Measurements from ENCODE around the gene GAS1. TPM values are rescaled to one million over a fixed set of nuclear protein-coding genes. Genes with fewer than 3 reads are reported as not detected.

Gene GAS1
- total RNA-seq, 2 donors from 2014 or later, result 0.48 to 0.53 TPM

GRCh38 chr9:86977205-86977835 is 30.0 kb upstream of the GAS1 start:
- no peaks in the 10 kb centered on the region for H3K4me1 Mint-ChIP-seq (ENCODE audit: low read depth in 2 of 2)
- H3K4me3 Mint-ChIP-seq, result no peak overlapping the region
- no peaks in the 10 kb centered on the region for H3K36me3 Mint-ChIP-seq
- no peaks in the 10 kb centered on the region for H3K9me3 Mint-ChIP-seq
- DNase-seq (ENCODE audit: low spot score) (no peak), ATAC-seq (no peak)
- peaks cover 30 to 49% of the 10 kb centered on the region in 2 donors for H3K27me3 Mint-ChIP-seq
- H3K27ac Mint-ChIP-seq, result no peak overlapping the region

GRCh38 chr9:86975606-86976005 is 28.3 kb upstream of the GAS1 start:
- DNase-seq (ENCODE audit: low spot score) (no peak), ATAC-seq (no peak)
- H3K4me1 Mint-ChIP-seq (ENCODE audit: low read depth in 2 of 2), result no peaks in the 10 kb centered on the region
- no peaks in the 10 kb centered on the region for H3K9me3 Mint-ChIP-seq
- no peak overlapping the region for H3K4me3 Mint-ChIP-seq
- H3K27ac Mint-ChIP-seq, result no peak overlapping the region
- peaks cover 32 to 48% of the 10 kb centered on the region in 2 donors for H3K27me3 Mint-ChIP-seq
- no peaks in the 10 kb centered on the region for H3K36me3 Mint-ChIP-seq

- no peaks in the 10 kb centered on the region for H3K9me3 Mint-ChIP-seq
- no peaks in the 10 kb centered on the region for H3K4me1 Mint-ChIP-seq (ENCODE audit: low read depth in 2 of 2)
- H3K36me3 Mint-ChIP-seq, result no peaks in the 10 kb centered on the region
- DNase-seq (ENCODE audit: low spot score), result no peak
- no peak overlapping the region for H3K4me3 Mint-ChIP-seq
- no peak for ATAC-seq
- peaks cover 30 to 48% of the 10 kb centered on the region in 2 donors for H3K27me3 Mint-ChIP-seq
- no peak overlapping the region for H3K27ac Mint-ChIP-seq
Observed at GRCh38 chr9:86975036-86975435, 27.7 kb upstream of the GAS1 start.

GRCh38 chr9:86974421-86974820 is 27.1 kb upstream of the GAS1 start:
- no peak overlapping the region for H3K27ac Mint-ChIP-seq
- H3K4me3 Mint-ChIP-seq, result no peak overlapping the region
- H3K36me3 Mint-ChIP-seq, result no peaks in the 10 kb centered on the region
- no peaks in the 10 kb centered on the region for H3K9me3 Mint-ChIP-seq
- H3K4me1 Mint-ChIP-seq (ENCODE audit: low read depth in 2 of 2), result no peaks in the 10 kb centered on the region
- DNase-seq (ENCODE audit: low spot score) (no peak), ATAC-seq (no peak)
- peaks cover 27 to 51% of the 10 kb centered on the region in 2 donors for H3K27me3 Mint-ChIP-seq

GRCh38 chr9:86971742-86972141 is 24.4 kb upstream of the GAS1 start:
- H3K4me3 Mint-ChIP-seq, result no peak overlapping the region
- H3K36me3 Mint-ChIP-seq, result no peaks in the 10 kb centered on the region
- H3K9me3 Mint-ChIP-seq, result no peaks in the 10 kb centered on the region
- ATAC-seq (no peak), DNase-seq (ENCODE audit: low spot score) (no peak)
- no peaks in the 10 kb centered on the region for H3K4me1 Mint-ChIP-seq (ENCODE audit: low read depth in 2 of 2)
- no peak overlapping the region for H3K27ac Mint-ChIP-seq
- peaks cover 28 to 42% of the 10 kb centered on the region in 2 donors for H3K27me3 Mint-ChIP-seq

GRCh38 chr9:86968258-86968920 is 21.1 kb upstream of the GAS1 start:
- Mint-ChIP-seq H3K27ac (no peak overlapping the region), H3K4me1 (ENCODE audit: low read depth in 2 of 2) (no peaks in the 10 kb centered on the region), H3K27me3 (peaks cover 22 to 30% of the 10 kb centered on the region in 2 donors), H3K4me3 (no peak overlapping the region), H3K9me3 (no peaks in the 10 kb centered on the region), H3K36me3 (no peaks in the 10 kb centered on the region)
- ATAC-seq, result no peak
- DNase-seq (ENCODE audit: low spot score), result no peak

- Mint-ChIP-seq H3K36me3 (no peaks in the 10 kb centered on the region), H3K27me3 (peaks cover 14 to 18% of the 10 kb centered on the region in 2 donors), H3K9me3 (no peaks in the 10 kb centered on the region), H3K27ac (no peak overlapping the region), H3K4me1 (ENCODE audit: low read depth in 2 of 2) (no peaks in the 10 kb centered on the region), H3K4me3 (no peak overlapping the region)
- DNase-seq (ENCODE audit: low spot score) (no peak), ATAC-seq (no peak)
Observed at GRCh38 chr9:86966852-86967511, 19.7 kb upstream of the GAS1 start.

- DNase-seq (ENCODE audit: low spot score) (no peak), ATAC-seq (no peak)
- H3K27ac Mint-ChIP-seq, result no peak overlapping the region
- H3K4me1 Mint-ChIP-seq (ENCODE audit: low read depth in 2 of 2), result no peaks in the 10 kb centered on the region
- H3K36me3 Mint-ChIP-seq, result no peaks in the 10 kb centered on the region
- H3K4me3 Mint-ChIP-seq, result no peak overlapping the region
- no peaks in the 10 kb centered on the region for H3K9me3 Mint-ChIP-seq
- peaks cover 14 to 20% of the 10 kb centered on the region in 2 donors for H3K27me3 Mint-ChIP-seq
Observed at GRCh38 chr9:86965636-86966395, 18.5 kb upstream of the GAS1 start.

GRCh38 chr9:86962692-86963091 is 15.4 kb upstream of the GAS1 start:
- no peak for DNase-seq (ENCODE audit: low spot score)
- H3K9me3 Mint-ChIP-seq, result no peaks in the 10 kb centered on the region
- no peaks in the 10 kb centered on the region for H3K36me3 Mint-ChIP-seq
- H3K4me3 Mint-ChIP-seq, result no peak overlapping the region
- no peak overlapping the region for H3K27ac Mint-ChIP-seq
- ATAC-seq, result no peak
- H3K27me3 Mint-ChIP-seq, result peaks cover 13 to 30% of the 10 kb centered on the region in 2 donors
- no peaks in the 10 kb centered on the region for H3K4me1 Mint-ChIP-seq (ENCODE audit: low read depth in 2 of 2)

GRCh38 chr9:86960938-86961337 is 13.6 kb upstream of the GAS1 start:
- DNase-seq (ENCODE audit: low spot score) (no peak), ATAC-seq (no peak)
- Mint-ChIP-seq H3K9me3 (no peaks in the 10 kb centered on the region), H3K4me3 (no peak overlapping the region), H3K27ac (no peak overlapping the region), H3K4me1 (ENCODE audit: low read depth in 2 of 2) (no peaks in the 10 kb centered on the region), H3K36me3 (no peaks in the 10 kb centered on the region), H3K27me3 (peaks cover 15 to 40% of the 10 kb centered on the region in 2 donors)

GRCh38 chr9:86958203-86958602 is 10.9 kb upstream of the GAS1 start:
- Mint-ChIP-seq H3K36me3 (no peaks in the 10 kb centered on the region), H3K27ac (no peak overlapping the region), H3K27me3 (peaks cover 23 to 47% of the 10 kb centered on the region in 2 donors), H3K9me3 (no peaks in the 10 kb centered on the region), H3K4me3 (no peak overlapping the region), H3K4me1 (ENCODE audit: low read depth in 2 of 2) (no peaks in the 10 kb centered on the region)
- DNase-seq (ENCODE audit: low spot score) (no peak), ATAC-seq (no peak)

- peaks cover 14% of the 10 kb centered on the region for H3K36me3 Mint-ChIP-seq
- peaks cover 16 to 33% of the 10 kb centered on the region in 2 donors for H3K27me3 Mint-ChIP-seq
- DNase-seq (ENCODE audit: low spot score), result no peak
- no peaks in the 10 kb centered on the region for H3K4me1 Mint-ChIP-seq (ENCODE audit: low read depth in 2 of 2)
- no peak for ATAC-seq
- no peak overlapping the region for H3K4me3 Mint-ChIP-seq
- no peak overlapping the region for H3K27ac Mint-ChIP-seq
- H3K9me3 Mint-ChIP-seq, result no peaks in the 10 kb centered on the region
Observed at GRCh38 chr9:86955561-86955960, 8.3 kb upstream of the GAS1 start.

- Mint-ChIP-seq H3K27ac (no peak overlapping the region), H3K4me3 (no peak overlapping the region), H3K36me3 (peaks cover 14% of the 10 kb centered on the region), H3K9me3 (no peaks in the 10 kb centered on the region), H3K4me1 (ENCODE audit: low read depth in 2 of 2) (no peaks in the 10 kb centered on the region), H3K27me3 (peaks cover 13 to 28% of the 10 kb centered on the region in 2 donors)
- DNase-seq (ENCODE audit: low spot score), result no peak
- ATAC-seq, result no peak
Observed at GRCh38 chr9:86955042-86955441, 7.7 kb upstream of the GAS1 start.

GRCh38 chr9:86953181-86953580 is 5.9 kb upstream of the GAS1 start:
- Mint-ChIP-seq H3K4me1 (ENCODE audit: low read depth in 2 of 2) (peaks cover 8% of the 10 kb centered on the region in 2 donors), H3K27me3 (peaks cover 10 to 18% of the 10 kb centered on the region in 2 donors), H3K4me3 (no peak overlapping the region), H3K27ac (no peak overlapping the region), H3K9me3 (no peaks in the 10 kb centered on the region), H3K36me3 (peaks cover 14% of the 10 kb centered on the region)
- DNase-seq (ENCODE audit: low spot score), result no peak
- no peak for ATAC-seq
